ENCODE results near the gene ANKRD44.

DNA sequence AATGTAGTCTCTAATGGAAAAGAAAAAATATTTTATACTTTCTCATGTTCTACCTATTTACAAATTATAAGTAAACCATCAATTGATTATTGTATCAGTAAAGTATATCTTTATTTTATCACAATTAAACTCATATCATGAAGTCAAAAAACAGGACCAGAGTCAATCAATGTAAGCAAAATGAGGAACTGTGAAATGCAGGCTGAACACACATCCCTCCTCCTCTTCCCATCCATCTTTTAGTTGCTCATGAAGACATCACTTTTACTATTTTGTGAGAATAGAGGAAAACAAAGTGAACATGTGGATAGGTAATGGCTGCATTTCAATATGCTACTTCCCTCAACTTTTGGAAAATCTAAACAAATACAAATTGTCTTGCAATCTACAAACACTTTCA, 195.3 kb downstream of the ANKRD44 start:
- TF ChIP-seq EZH2 (IDR thresholded peaks at IDR 0.05; ENCODE audit: insufficient read depth, poor library complexity, severe bottlenecking) (no peak), EZH2phosphoT487 (IDR thresholded peaks at IDR 0.05; ENCODE audit: insufficient read depth, low read depth) (no peak)
